Endothelial cell of umbilical vein (primary cell): ENCODE measurements around the gene ERBB3. TPM values are rescaled to one million over a fixed set of nuclear protein-coding genes. Genes with fewer than 3 reads are reported as not detected.

Source experiments
- BruUV-seq: library from RNA; stranded (reverse); fragments of 400-500 nt; replicated peaks from 2 replicates; lab custom pipeline; 2021; lab: Mats Ljungman, UMichigan
- CTCF ChIA-PET: fragments of 300-600, 350-600 bp; sonication (Branson Sonifier 250); formaldehyde crosslinking; loops from one replicate; lab custom pipeline; 2021; ENCODE audit warnings: antibody characterized with exemption, inconsistent platforms; lab: Charles Lee
- POLR2A ChIA-PET: fragments of 300-600, 350-600 bp; sonication (Branson Sonifier 250); formaldehyde crosslinking; loops from one replicate; lab custom pipeline; 2021; ENCODE audit warnings: antibody characterized with exemption, inconsistent platforms; lab: Charles Lee
- DNase-seq: peaks from one replicate; pipeline ENCODE4 v3.0.0-alpha.2; 2011; ENCODE audit warnings: low read depth, low spot score
- FAIRE-seq: peaks from 2 replicates; lab custom pipeline; 2011; peaks lifted over from hg19 to GRCh38; lab: Jason Lieb, UNC
- H2AFZ ChIP-seq: 2 replicates; pipeline ENCODE4 v1.6.0; 2012; ENCODE audit warnings: low read depth, low read length, control low read depth, inconsistent platforms
- H3K27ac ChIP-seq: 2 replicates; pipeline ENCODE4 v1.5.1; 2011; ENCODE audit warnings: low read depth, mild to moderate bottlenecking, control low read depth, low read length, moderate library complexity; ENCODE audit not compliant: insufficient read depth
- H3K27me3 ChIP-seq, 2 experiments: 2 replicates each; pipeline versions ENCODE4 v1.6.0 to v1.6.1; 2011; ENCODE audit warnings: low read length in 2 of 2, mixed read lengths in 1 of 2; ENCODE audit not compliant: control insufficient read depth in 2 of 2, insufficient read depth in 2 of 2
- H3K36me3 ChIP-seq, 2 experiments: 2 replicates in 1 of 2; 3 replicates in 1 of 2; pipeline ENCODE4 v1.5.1; 2011; ENCODE audit warnings: low read length in 2 of 2, mild to moderate bottlenecking in 1 of 2, moderate library complexity in 1 of 2; ENCODE audit not compliant: control insufficient read depth in 2 of 2, insufficient read depth in 2 of 2; ENCODE audit errors: extremely low read depth in 1 of 2
- H3K4me1 ChIP-seq: 3 replicates; pipeline ENCODE4 v1.5.1; 2011; ENCODE audit warnings: mild to moderate bottlenecking, low read length; ENCODE audit not compliant: control insufficient read depth, insufficient read depth; ENCODE audit errors: extremely low read depth
- H3K4me2 ChIP-seq: 2 replicates; pipeline ENCODE4 v1.6.1; 2011; ENCODE audit warnings: low read length, control low read depth, mixed read lengths; ENCODE audit not compliant: insufficient read depth
- H3K4me3 ChIP-seq, 3 experiments: fragments of 200-600 bp in 1 of 3; sonication (generic), shearing (Covaris generic) in 1 of 3; replicated peaks in 1 of 3; 2 replicates each; pipeline ENCODE4 v1.5.1; 2011 to 2016; ENCODE audit warnings: control low read depth in 3 of 3, low read length in 3 of 3, mild to moderate bottlenecking in 2 of 3, inconsistent platforms in 1 of 3, low read depth in 1 of 3, moderate library complexity in 1 of 3; ENCODE audit not compliant: insufficient read depth in 1 of 3
- H3K79me2 ChIP-seq: 2 replicates; pipeline ENCODE4 v1.6.0; 2012; ENCODE audit warnings: low read length, inconsistent platforms; ENCODE audit not compliant: control insufficient read depth, insufficient read depth
- H3K9ac ChIP-seq: replicated peaks from 2 replicates; pipeline ENCODE3; 2011; ENCODE audit warnings: low read length, control low read depth; ENCODE audit not compliant: insufficient read depth; ENCODE audit errors: extremely low read depth
- H3K9me1 ChIP-seq: replicated peaks from 3 replicates; pipeline ENCODE4 v1.6.0; 2011; ENCODE audit warnings: mild to moderate bottlenecking, low read length; ENCODE audit not compliant: control insufficient read depth, insufficient read depth; ENCODE audit errors: extremely low read depth
- H3K9me3 ChIP-seq: replicated peaks from 2 replicates; pipeline ENCODE4 v1.5.1; 2012; ENCODE audit warnings: low read length, inconsistent platforms; ENCODE audit not compliant: control insufficient read depth, insufficient read depth
- H4K20me1 ChIP-seq: replicated peaks from 2 replicates; pipeline ENCODE3; 2011; ENCODE audit warnings: mild to moderate bottlenecking, low read length; ENCODE audit not compliant: control insufficient read depth, insufficient read depth; ENCODE audit errors: extremely low read depth
- EZH2 ChIP-seq: IDR thresholded peaks from 2 replicates; pipeline ENCODE4 v1.6.1; 2012; ENCODE audit warnings: borderline replicate concordance, low read depth, mild to moderate bottlenecking, moderate library complexity, low read length, inconsistent platforms; ENCODE audit not compliant: severe bottlenecking
- FOS ChIP-seq: IDR thresholded peaks from 2 replicates; pipeline ENCODE4 v1.6.1; 2011; ENCODE audit warnings: mild to moderate bottlenecking, low read length, moderate library complexity, borderline replicate concordance; ENCODE audit not compliant: insufficient read depth
- GATA2 ChIP-seq: IDR thresholded peaks from 2 replicates; pipeline ENCODE4 v1.7.0; 2011; ENCODE audit warnings: low read depth, mild to moderate bottlenecking, moderate library complexity, mixed read lengths, low read length; ENCODE audit not compliant: insufficient read length, insufficient read depth
- JUN ChIP-seq: IDR thresholded peaks from 2 replicates; pipeline ENCODE4 v1.6.1; 2011; ENCODE audit warnings: borderline replicate concordance, low read depth; ENCODE audit not compliant: insufficient read length, insufficient read depth
- MYC ChIP-seq: IDR thresholded peaks from one replicate; pipeline ENCODE4 v1.6.1; 2011; ENCODE audit warnings: mild to moderate bottlenecking, low read depth, low read length
- POLR2A ChIP-seq: IDR thresholded peaks from 2 replicates; pipeline ENCODE4 v1.6.1; 2012; ENCODE audit warnings: low read depth, mild to moderate bottlenecking, control low read depth, low read length
- POLR2AphosphoS5 ChIP-seq: IDR thresholded peaks from 2 replicates; pipeline ENCODE4 v1.6.1; 2012; ENCODE audit warnings: low read depth, mild to moderate bottlenecking, control low read depth, low read length, moderate library complexity; ENCODE audit not compliant: insufficient read depth
- dilution Hi-C: fragments of 300-500 bp; cut with MboI; formaldehyde crosslinking; loops from one replicate; pipeline ENCODE4 v1.15.0; 2019; ENCODE audit warnings: low sequenced_read_pairs; ENCODE audit not compliant: extremely low pct_ligation_motif_present
- intact Hi-C: fragments of 100-400 bp; cut with micrococcal nuclease; formaldehyde crosslinking; loops from one replicate; pipeline ENCODE4 v1.10.0; 2022
- polyA plus RNA-seq, 4 experiments: library from polyadenylated mRNA; depleted of rRNA in 3 of 4; stranded (reverse) in 3 of 4; unstranded in 1 of 4; fragments of >200 nt; gene quantifications; 2 replicates each; pipeline versions ENCODE4 v1.2.1 to v1.2.3, GENCODE V29; 2011 to 2012; ENCODE audit warnings: missing spikeins in 1 of 4
- total RNA-seq: library from RNA; stranded (reverse); gene quantifications from 2 replicates; pipeline ENCODE4 v1.2.3, GENCODE V29; 2021
- TF ChIP-seq, protein P1 (sequence below), 2 donors: IDR thresholded peaks; 1 replicate in 1 of 2; 2 replicates in 1 of 2; pipeline ENCODE4 v1.5.1; 2011; ENCODE audit warnings: low read length in 2 of 2, mild to moderate bottlenecking in 2 of 2, moderate library complexity in 2 of 2, control low read depth in 1 of 2, inconsistent platforms in 1 of 2, low read depth in 1 of 2; ENCODE audit not compliant: insufficient read depth in 1 of 2; ENCODE audit errors: extremely low read depth in 1 of 2
- TF ChIP-seq, protein P2 (sequence below): IDR thresholded peaks from 2 replicates; pipeline ENCODE4 v1.6.1; 2011; ENCODE audit not compliant: insufficient read depth, insufficient read length

The ERBB3 gene
- total and polyA plus RNA-seq, 2 donors (not counting 3 experiments of a cell fraction or from before 2014, with no cell fraction given) = 0.11 to 1.5 TPM

DNA sequence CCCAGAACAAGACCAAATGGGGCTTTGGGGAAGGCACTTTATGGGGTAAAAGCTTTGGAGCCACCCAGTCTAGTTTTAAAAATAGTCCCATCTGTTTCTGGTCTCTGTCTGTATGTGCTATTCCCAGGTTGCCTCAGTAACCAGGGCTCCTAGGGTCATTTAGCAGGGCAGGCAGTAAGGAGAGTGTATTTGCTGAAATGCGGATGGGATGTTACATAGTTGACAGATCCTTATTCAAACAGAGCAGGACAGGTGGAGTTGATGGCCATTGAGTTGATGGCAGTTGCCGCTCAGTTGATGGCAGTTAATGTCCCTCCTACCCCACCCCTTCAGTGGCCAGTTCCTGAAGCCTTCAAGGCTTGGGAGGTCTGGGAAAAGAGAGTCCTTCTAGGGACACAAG, 42.7 kb downstream of the ERBB3 start:
- Histone ChIP-seq H3K79me2 (peaks cover 14% of the 10 kb centered on the region), H3K9me1 (no peaks in the 10 kb centered on the region), H3K36me3 (peaks cover 0 to 13% of the 10 kb centered on the region in 2 experiments), H3K27ac (no peak overlapping the region), H3K27me3 (no peaks in the 10 kb centered on the region), H3K9ac (no peak overlapping the region), H3K9me3 (no peaks in the 10 kb centered on the region), H4K20me1 (no peaks in the 10 kb centered on the region), H3K4me1 (peaks cover 43% of the 10 kb centered on the region), H2AFZ (no peak overlapping the region), H3K4me2 (no peak overlapping the region), H3K4me3 (no peak overlapping the region)
- TF ChIP-seq EZH2 (no peak), POLR2A (no peak), FOS (no peak), POLR2AphosphoS5 (no peak), JUN (no peak), GATA2 (no peak), MYC (no peak)
- TF ChIP-seq, protein P1, sequence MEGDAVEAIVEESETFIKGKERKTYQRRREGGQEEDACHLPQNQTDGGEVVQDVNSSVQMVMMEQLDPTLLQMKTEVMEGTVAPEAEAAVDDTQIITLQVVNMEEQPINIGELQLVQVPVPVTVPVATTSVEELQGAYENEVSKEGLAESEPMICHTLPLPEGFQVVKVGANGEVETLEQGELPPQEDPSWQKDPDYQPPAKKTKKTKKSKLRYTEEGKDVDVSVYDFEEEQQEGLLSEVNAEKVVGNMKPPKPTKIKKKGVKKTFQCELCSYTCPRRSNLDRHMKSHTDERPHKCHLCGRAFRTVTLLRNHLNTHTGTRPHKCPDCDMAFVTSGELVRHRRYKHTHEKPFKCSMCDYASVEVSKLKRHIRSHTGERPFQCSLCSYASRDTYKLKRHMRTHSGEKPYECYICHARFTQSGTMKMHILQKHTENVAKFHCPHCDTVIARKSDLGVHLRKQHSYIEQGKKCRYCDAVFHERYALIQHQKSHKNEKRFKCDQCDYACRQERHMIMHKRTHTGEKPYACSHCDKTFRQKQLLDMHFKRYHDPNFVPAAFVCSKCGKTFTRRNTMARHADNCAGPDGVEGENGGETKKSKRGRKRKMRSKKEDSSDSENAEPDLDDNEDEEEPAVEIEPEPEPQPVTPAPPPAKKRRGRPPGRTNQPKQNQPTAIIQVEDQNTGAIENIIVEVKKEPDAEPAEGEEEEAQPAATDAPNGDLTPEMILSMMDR (IDR thresholded peaks at IDR 0.05; ENCODE audit: extremely low read depth in 1 of 2, insufficient read depth in 1 of 2, low read depth in 1 of 2, low read length in 2 of 2) = no peak
- TF ChIP-seq, protein P2, sequence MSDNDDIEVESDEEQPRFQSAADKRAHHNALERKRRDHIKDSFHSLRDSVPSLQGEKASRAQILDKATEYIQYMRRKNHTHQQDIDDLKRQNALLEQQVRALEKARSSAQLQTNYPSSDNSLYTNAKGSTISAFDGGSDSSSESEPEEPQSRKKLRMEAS = no peak
- DNase-seq (no peak), FAIRE-seq (no peak)
- ChIA-PET POLR2A (interaction anchor here (0.7 kb wide), 1 partner anchor 9 kb away, joined by 3 read pairs; no protein-coding TSS in a partner anchor), CTCF (interaction anchor here (11.9 kb wide), 1 partner anchor 66 kb away, joined by 236 read pairs; the partner anchor contains the start of gene SMARCC2)
- intact Hi-C loops = no loop called here
- BruUV-seq = no TSS peak
- dilution Hi-C loops = no loop called here
